Muscle layer of duodenum (tissue), 2 donors: ENCODE measurements around the gene GALNT7.

Experiments used
- H3K27ac ChIP-seq: one replicate; pipeline ENCODE4 v1.7.0; 2013; ENCODE audit warnings: mild to moderate bottlenecking, low read length
- H3K27me3 ChIP-seq: one replicate; pipeline ENCODE4 v1.7.0; 2013; ENCODE audit warnings: low read depth, mild to moderate bottlenecking, control low read depth, low read length
- H3K36me3 ChIP-seq, 2 donors: one replicate each; pipeline ENCODE4 v1.7.0; 2013; ENCODE audit warnings: low read length in 2 of 2, control low read depth in 1 of 2, mild to moderate bottlenecking in 1 of 2; ENCODE audit not compliant: insufficient read depth in 2 of 2, control insufficient read depth in 1 of 2
- H3K4me1 ChIP-seq, 2 donors: one replicate each; pipeline ENCODE4 v1.7.0; 2013; ENCODE audit warnings: low read length in 2 of 2, mild to moderate bottlenecking in 2 of 2, control low read depth in 1 of 2, moderate library complexity in 1 of 2; ENCODE audit not compliant: insufficient read depth in 2 of 2, control insufficient read depth in 1 of 2
- H3K4me3 ChIP-seq, 2 donors: one replicate each; pipeline ENCODE4 v1.7.0; 2013; ENCODE audit warnings: low read length in 2 of 2, low read depth in 1 of 2, mild to moderate bottlenecking in 1 of 2
- H3K9me3 ChIP-seq, 2 donors: one replicate each; pipeline ENCODE4 v1.7.0; 2013; ENCODE audit warnings: low read length in 2 of 2, control low read depth in 1 of 2, mild to moderate bottlenecking in 1 of 2; ENCODE audit not compliant: control insufficient read depth in 1 of 2
- donor health status: healthy.

GALNT7 gene

DNA sequence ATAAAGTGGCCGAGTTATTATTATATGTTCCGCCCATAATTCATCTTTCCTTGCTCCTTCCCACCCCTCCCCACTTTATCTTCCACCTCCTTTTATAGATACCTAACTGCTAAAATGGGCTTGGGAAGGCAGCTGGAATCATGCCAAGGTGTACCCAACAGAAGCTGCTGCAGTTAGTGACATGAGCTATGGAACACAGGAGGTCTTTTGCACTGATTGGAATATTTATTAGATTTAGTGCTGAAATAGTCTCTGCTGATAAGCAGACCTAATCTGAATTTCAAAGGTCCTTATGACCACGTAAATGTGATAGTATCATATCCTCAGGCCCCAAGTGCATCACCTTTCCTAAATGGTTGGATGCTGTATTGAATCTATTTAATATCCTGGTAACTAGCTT, 100.7 kb downstream of the GALNT7 start:
- Histone ChIP-seq H3K36me3 (no peaks in the 10 kb centered on the region), H3K27ac (no peak overlapping the region), H3K4me3 (no peak overlapping the region), H3K4me1 (peaks cover 3 to 20% of the 10 kb centered on the region in 2 donors), H3K9me3 (no peaks in the 10 kb centered on the region), H3K27me3 (no peaks in the 10 kb centered on the region)

DNA sequence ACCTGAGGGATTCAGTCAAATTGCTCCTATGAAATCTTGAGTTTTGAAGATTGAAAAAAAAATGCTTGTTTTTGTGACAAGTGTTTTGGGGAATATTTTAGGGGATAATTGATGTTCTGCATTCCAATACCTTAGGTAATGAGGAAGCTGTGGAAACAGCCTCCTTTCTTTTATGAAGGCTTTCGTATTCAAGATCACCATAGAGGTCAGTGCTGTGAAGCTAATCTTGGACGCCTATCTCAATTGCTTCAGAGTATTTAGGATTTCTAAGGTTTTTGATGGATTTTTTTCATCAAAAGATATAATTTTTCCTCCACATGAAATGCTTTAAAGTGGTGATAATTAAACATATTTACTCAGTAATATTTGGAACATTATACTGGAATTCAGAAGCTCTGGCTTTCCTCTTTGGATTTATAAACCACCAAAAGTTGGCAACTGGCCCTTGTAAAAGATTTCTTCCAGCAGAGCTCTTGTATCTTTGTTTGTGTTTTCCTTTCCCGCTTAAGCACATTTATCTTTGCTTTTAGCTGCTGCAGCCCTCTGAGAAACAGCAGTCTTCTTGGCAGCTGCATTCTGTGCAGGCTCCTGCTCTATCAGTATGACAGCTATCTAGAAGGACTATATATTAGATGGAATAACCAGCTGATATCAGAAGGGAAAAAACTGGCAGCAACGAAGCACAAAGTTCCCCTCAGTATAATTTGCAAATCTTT, 101.9 kb downstream of the GALNT7 start:
- Histone ChIP-seq H3K9me3 (no peaks in the 10 kb centered on the region), H3K4me1 (peaks cover 0 to 14% of the 10 kb centered on the region in 2 donors), H3K27me3 (no peaks in the 10 kb centered on the region), H3K27ac (no peak overlapping the region), H3K4me3 (no peak overlapping the region), H3K36me3 (peaks cover 0 to 4% of the 10 kb centered on the region in 2 donors)

DNA sequence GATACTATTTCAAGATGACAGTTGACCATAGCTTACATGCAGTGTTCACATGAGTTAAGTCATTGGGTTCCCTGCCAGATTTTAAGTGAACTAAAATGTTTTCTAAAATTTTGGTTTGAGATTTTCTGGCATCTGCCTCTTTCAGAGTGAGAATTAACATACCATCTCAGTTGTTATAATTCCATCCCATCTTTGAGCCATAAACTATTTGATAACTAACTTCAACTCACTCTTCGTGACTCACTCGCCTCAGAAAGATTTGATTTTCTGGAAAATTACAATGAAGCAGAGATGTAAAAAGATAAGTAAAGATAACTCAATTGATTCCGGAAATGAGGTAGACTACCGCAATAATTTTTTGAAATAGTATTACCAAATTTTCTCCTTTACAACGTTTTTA, 103.7 kb downstream of the GALNT7 start:
- Histone ChIP-seq H3K4me3 (no peak overlapping the region), H3K36me3 (peaks cover 0 to 4% of the 10 kb centered on the region in 2 donors), H3K27me3 (no peaks in the 10 kb centered on the region), H3K9me3 (no peaks in the 10 kb centered on the region), H3K4me1 (peaks cover 0 to 14% of the 10 kb centered on the region in 2 donors), H3K27ac (no peak overlapping the region)

DNA sequence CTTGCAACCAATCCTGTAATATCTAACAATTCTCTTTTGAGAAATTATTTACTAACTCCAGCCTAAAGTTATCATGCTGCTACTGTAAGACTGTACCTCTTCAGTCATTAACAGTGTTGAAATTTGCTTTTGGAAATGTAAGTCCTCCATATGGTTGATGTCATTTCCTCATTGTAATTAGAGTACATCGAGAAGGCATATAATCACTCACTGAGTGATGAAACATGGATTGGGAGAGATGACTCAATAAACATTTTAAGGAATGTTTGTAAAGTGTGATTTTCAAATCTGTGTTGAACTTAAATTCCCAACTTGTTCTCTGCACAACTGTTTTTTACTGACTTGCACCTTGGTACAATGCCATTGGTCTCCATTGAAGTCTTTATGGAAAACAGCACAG, 104.4 kb downstream of the GALNT7 start:
- no peak overlapping the region for H3K27ac ChIP-seq
- H3K27me3 ChIP-seq: no peaks in the 10 kb centered on the region
- peaks cover 0 to 4% of the 10 kb centered on the region in 2 donors for H3K36me3 ChIP-seq
- H3K4me1 ChIP-seq: peaks cover 0 to 14% of the 10 kb centered on the region in 2 donors
- H3K4me3 ChIP-seq: no peak overlapping the region
- H3K9me3 ChIP-seq: no peaks in the 10 kb centered on the region

DNA sequence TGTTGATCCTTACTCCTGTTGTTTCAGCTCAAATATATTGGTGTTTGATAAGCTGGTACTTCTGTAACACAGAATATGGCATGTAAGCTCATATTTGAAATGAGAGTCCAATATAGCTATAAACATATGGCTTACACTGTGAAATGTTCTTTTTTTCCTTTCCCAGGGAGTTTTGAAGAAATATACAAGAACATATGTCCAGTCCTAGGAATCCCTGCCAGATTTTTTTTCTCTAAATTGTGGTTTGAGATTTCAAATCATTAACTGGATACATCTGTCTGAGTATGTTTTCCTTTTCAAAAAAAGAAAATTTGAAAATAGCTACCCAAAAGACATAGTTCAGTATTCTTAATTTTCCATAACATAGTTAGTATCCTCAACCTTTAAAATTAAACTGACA, 105.3 kb downstream of the GALNT7 start:
- peaks cover 0 to 14% of the 10 kb centered on the region in 2 donors for H3K4me1 ChIP-seq

DNA sequence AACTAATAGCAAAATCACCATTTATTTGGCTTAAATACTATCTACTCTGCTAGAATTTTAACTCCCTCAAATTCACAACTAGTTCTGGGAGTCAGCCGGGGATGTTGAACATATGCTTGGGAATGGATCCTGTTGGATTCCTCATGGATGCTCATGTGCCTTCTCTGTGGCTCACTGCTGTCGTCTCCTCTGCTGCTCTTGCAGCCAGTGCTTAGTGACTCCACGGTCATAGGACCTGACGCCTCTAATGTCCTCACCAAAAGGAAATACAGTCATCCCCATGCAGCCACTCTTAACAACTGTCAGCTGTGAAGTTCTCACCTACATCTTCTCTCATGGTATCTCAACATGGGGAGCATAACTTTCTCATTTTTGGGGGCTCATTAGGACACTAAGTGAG, 106.1 kb downstream of the GALNT7 start:
- no peak overlapping the region for H3K27ac ChIP-seq
- H3K4me3 ChIP-seq: no peak overlapping the region
- H3K4me1 ChIP-seq: peaks cover 0 to 14% of the 10 kb centered on the region in 2 donors

More for the DNA sequence above, 105.3 kb downstream of the GALNT7 start:
- Histone ChIP-seq H3K27ac (no peak overlapping the region), H3K4me3 (no peak overlapping the region), H3K27me3 (no peaks in the 10 kb centered on the region), H3K9me3 (no peaks in the 10 kb centered on the region), H3K36me3 (peaks cover 0 to 4% of the 10 kb centered on the region in 2 donors)

DNA sequence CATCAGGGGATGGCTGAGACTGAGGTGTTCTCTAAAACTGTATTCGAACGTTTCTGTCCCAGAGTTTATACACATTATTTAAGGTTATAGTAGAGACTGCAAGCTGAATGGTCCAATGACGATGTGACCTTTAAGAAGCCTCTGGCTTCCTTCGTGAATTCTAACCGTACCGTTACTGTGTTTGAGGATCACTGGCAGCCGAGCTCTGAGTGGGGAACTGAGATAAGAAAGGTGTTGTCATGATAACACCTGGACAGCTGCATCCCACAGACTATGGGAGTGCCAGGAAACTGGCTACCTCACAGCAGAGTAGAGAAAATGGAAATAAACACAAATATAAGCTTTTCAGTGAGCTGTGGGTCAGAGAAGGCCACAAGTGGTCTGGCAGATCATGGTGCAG, 106.5 kb downstream of the GALNT7 start:
- H3K4me1 ChIP-seq: peaks cover 0 to 14% of the 10 kb centered on the region in 2 donors
- H3K4me3 ChIP-seq: no peak overlapping the region
- H3K9me3 ChIP-seq: no peaks in the 10 kb centered on the region
- H3K27ac ChIP-seq: no peak overlapping the region
- H3K27me3 ChIP-seq: no peaks in the 10 kb centered on the region
- H3K36me3 ChIP-seq: peaks cover 0 to 4% of the 10 kb centered on the region in 2 donors

More for the DNA sequence above, 106.1 kb downstream of the GALNT7 start:
- Histone ChIP-seq H3K27me3 (no peaks in the 10 kb centered on the region), H3K9me3 (no peaks in the 10 kb centered on the region), H3K36me3 (peaks cover 0 to 4% of the 10 kb centered on the region in 2 donors)

DNA sequence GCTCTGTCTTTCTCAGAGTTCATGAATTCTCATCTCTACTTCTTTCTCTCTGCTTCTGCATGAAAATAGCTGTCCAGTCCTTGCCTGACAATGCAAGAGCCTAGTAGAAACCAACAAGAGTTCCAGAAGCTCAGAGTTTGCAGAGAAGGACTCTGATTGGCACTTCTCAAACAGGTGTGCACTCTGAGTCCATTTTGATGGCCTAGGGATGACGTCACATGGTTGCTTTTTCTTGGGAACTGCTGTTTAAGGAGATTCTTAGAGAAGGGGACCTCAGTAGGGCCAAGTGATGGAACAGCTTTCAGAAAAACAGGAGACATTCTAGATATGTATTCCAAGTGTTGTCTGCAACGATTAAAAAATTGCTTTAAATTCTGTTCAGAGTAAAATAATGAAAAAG, 108.7 kb downstream of the GALNT7 start:
- no peak overlapping the region for H3K4me3 ChIP-seq
- H3K9me3 ChIP-seq: no peaks in the 10 kb centered on the region
- no peak overlapping the region for H3K27ac ChIP-seq
- H3K36me3 ChIP-seq: peaks cover 0 to 11% of the 10 kb centered on the region in 2 donors
- H3K4me1 ChIP-seq: no peaks in the 10 kb centered on the region
- no peaks in the 10 kb centered on the region for H3K27me3 ChIP-seq

DNA sequence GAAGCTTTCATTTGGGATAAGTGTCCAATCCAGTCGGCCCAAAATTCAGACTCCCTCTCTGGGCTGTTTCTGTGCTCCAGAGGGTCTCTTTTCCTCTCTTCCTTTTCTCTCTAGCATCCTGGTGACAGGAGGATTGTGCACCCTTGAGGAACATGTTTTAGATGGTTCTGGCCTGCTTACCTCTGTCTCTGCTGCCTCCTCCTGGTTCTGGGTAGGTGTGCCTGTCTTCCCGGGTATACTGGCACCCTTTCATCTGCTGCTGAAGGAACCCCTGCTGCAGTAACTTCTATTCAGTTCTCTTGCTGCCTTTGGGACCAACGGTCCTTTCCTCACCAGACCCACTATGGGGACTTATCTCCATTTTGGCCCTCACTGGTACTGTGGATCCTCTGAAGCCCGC, 112.4 kb downstream of the GALNT7 start:
- Histone ChIP-seq H3K4me3 (peak overlapping the region in 1 of 2 donors; percentile 22), H3K9me3 (peaks cover 0 to 8% of the 10 kb centered on the region in 2 donors), H3K27me3 (no peaks in the 10 kb centered on the region), H3K27ac (no peak overlapping the region), H3K36me3 (peaks cover 0 to 7% of the 10 kb centered on the region in 2 donors), H3K4me1 (no peaks in the 10 kb centered on the region)

DNA sequence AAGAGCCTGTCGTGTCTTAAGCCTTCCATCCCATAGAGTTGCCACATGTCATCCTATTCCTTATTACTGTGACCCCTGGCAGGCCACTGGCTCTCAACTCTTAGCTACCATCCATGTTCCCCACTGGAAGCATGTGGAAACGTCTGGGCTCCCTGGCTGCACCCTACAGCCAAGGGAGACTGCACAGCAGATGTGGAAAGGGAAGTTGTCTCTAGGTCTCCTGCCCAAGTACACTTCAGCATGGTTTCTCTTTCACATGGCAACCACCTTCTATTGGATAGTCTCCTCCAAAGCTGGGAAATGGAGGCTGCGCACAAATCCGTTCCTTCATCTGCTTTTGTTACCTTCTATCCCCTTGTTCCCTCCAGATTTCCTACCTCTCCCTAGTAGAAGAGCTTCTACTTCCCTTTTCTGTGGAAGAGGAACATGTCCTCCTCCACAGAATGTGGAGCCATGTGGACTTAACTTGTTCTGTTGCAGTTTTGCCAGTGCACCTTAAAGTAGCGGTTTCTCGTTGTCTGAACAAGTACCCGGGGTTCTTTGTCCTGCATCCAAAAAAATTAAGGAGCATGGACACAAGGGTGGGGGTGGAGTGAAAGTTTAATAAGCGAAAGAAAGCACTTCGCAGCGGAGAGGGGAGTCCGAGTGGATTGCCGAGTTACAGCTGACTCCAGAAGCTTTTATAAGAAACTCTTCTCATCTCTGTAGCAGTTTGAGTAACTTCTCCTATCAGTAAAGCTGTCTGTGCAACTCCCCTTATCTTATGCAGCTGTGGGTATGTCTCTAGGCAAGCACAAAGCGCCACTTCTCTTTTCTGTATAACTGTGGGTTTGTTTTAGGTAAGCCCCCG, 113.0 kb downstream of the GALNT7 start:
- H3K27ac ChIP-seq: no peak overlapping the region
- H3K9me3 ChIP-seq: peaks cover 0 to 8% of the 10 kb centered on the region in 2 donors
- H3K4me3 ChIP-seq: peak overlapping the region in 1 of 2 donors; percentile 22

DNA sequence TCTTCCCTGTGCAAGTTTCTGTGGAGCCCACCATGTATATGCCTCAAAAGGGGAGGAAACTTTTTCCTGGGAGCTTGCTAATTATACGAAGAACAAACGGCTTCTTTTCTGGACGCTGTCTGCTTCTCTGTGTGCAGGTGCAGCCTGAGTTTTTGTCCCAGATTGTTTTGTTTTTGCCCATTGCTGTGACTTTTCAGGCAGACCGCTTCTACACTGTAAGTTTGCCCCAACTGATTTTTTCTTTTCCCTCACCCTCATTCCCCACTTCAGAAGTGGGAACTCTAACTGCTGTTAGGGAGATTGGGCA, 113.6 kb downstream of the GALNT7 start:
- Histone ChIP-seq H3K9me3 (peaks cover 0 to 10% of the 10 kb centered on the region in 2 donors), H3K4me1 (no peaks in the 10 kb centered on the region), H3K27me3 (no peaks in the 10 kb centered on the region), H3K36me3 (peaks cover 0 to 7% of the 10 kb centered on the region in 2 donors), H3K4me3 (no peak overlapping the region), H3K27ac (no peak overlapping the region)

More for the DNA sequence above, 113.0 kb downstream of the GALNT7 start:
- no peaks in the 10 kb centered on the region for H3K27me3 ChIP-seq
- no peaks in the 10 kb centered on the region for H3K4me1 ChIP-seq
- H3K36me3 ChIP-seq: peaks cover 0 to 7% of the 10 kb centered on the region in 2 donors
